Hematopoietic multipotent progenitor cell (in vitro differentiated cells): ENCODE results near the gene CNN3. TPM values are rescaled to one million over a fixed set of nuclear protein-coding genes. Genes with fewer than 3 reads are reported as not detected.

Experiments used
- DNase-seq, 3 donors: peaks; one replicate each; pipeline ENCODE4 v3.0.0-alpha.2; 2011 to 2015; ENCODE audit warnings: low read depth in 2 of 3, low spot score in 2 of 3
- total RNA-seq: library from RNA; depleted of rRNA; stranded (reverse); fragments of >200 nt; gene quantifications from one replicate; pipeline ENCODE4 v1.2.3, GENCODE V29; 2012

CNN3 gene
- total RNA-seq, 1 donor, result 6.2 TPM

- DNase-seq, result peak in 2 of 3 donors; percentile 7 to 21
Observed at GRCh38 chr1:94925561-94926125, 1.3 kb downstream of the CNN3 start.

GRCh38 chr1:94925004-94925403 is 1.9 kb downstream of the CNN3 start:
- DNase-seq, result no peak

- no peak for DNase-seq
Observed at GRCh38 chr1:94922761-94923331, 4.1 kb downstream of the CNN3 start.

GRCh38 chr1:94921977-94922376 is 4.9 kb downstream of the CNN3 start:
- no peak for DNase-seq

- no peak for DNase-seq
Observed at GRCh38 chr1:94920061-94920460, 6.8 kb downstream of the CNN3 start.

- no peak for DNase-seq
Observed at GRCh38 chr1:94919241-94920030, 7.5 kb downstream of the CNN3 start.

GRCh38 chr1:94917251-94917650 is 9.7 kb downstream of the CNN3 start:
- no peak for DNase-seq

- DNase-seq, result no peak
Observed at GRCh38 chr1:94912263-94913184, 14.4 kb downstream of the CNN3 start.

- no peak for DNase-seq
Observed at GRCh38 chr1:94909486-94909885, 17.4 kb downstream of the CNN3 start.

- no peak for DNase-seq
Observed at GRCh38 chr1:94908965-94909364, 17.9 kb downstream of the CNN3 start.

- DNase-seq, result no peak
Observed at GRCh38 chr1:94908190-94908589, 18.7 kb downstream of the CNN3 start.

GRCh38 chr1:94907136-94907535 is 19.8 kb downstream of the CNN3 start:
- no peak for DNase-seq

- DNase-seq, result no peak
Observed at GRCh38 chr1:94906382-94906781, 20.5 kb downstream of the CNN3 start.

- DNase-seq, result no peak
Observed at GRCh38 chr1:94905207-94905606, 21.7 kb downstream of the CNN3 start.

- DNase-seq, result no peak
Observed at GRCh38 chr1:94903280-94904009, 23.5 kb downstream of the CNN3 start.

- DNase-seq, result no peak
Observed at GRCh38 chr1:94901841-94902240, 25.1 kb downstream of the CNN3 start.

- no peak for DNase-seq
Observed at GRCh38 chr1:94899756-94900155, 27.2 kb downstream of the CNN3 start.

- no peak for DNase-seq
Observed at GRCh38 chr1:94898491-94899385, 28.2 kb downstream of the CNN3 start.

- no peak for DNase-seq
Observed at GRCh38 chr1:94895518-94895917, 31.4 kb downstream of the CNN3 start.
